HUES48 (cell line): ENCODE measurements around the gene NDUFAF2.
"Not testable (repeated sequence)": the region's sequence is repeated elsewhere in the genome, so short reads cannot be mapped to it uniquely, and the experiment has no call there.

Experiments
- H3K27ac ChIP-seq: one replicate; pipeline ENCODE4 v1.7.0; 2013; ENCODE audit warnings: low read depth, low read length, inconsistent platforms
- H3K27me3 ChIP-seq: 2 replicates; pipeline ENCODE4 v1.6.1; 2013; ENCODE audit warnings: mild to moderate bottlenecking, low read length; ENCODE audit not compliant: control insufficient read depth, insufficient read depth
- H3K36me3 ChIP-seq: 2 replicates; pipeline ENCODE4 v1.6.1; 2013; ENCODE audit warnings: low read length; ENCODE audit not compliant: control insufficient read depth, insufficient read depth
- H3K4me1 ChIP-seq: 2 replicates; pipeline ENCODE4 v1.6.1; 2013; ENCODE audit warnings: mild to moderate bottlenecking, low read length; ENCODE audit not compliant: control insufficient read depth, insufficient read depth
- H3K4me3 ChIP-seq: 2 replicates; pipeline ENCODE4 v1.5.1; 2013; ENCODE audit warnings: mild to moderate bottlenecking, low read depth, low read length
- H3K9ac ChIP-seq: 2 replicates; pipeline ENCODE4 v1.6.1; 2013; ENCODE audit warnings: mild to moderate bottlenecking, low read depth, low read length, moderate library complexity
- H3K9me3 ChIP-seq: 2 replicates; pipeline ENCODE4 v1.6.1; 2013; ENCODE audit warnings: low read length; ENCODE audit not compliant: control insufficient read depth, insufficient read depth

The NDUFAF2 gene

GRCh38 chr5:61010467-61011454 lies 65.8 kb downstream of the NDUFAF2 start:
- no peaks in the 10 kb centered on the region for H3K9me3 ChIP-seq

GRCh38 chr5:61018062-61018461 lies 73.1 kb downstream of the NDUFAF2 start:
- Histone ChIP-seq H3K4me1 (no peaks in the 10 kb centered on the region), H3K9me3 (no peaks in the 10 kb centered on the region), H3K4me3 (no peak overlapping the region), H3K27ac (no peak overlapping the region), H3K27me3 (no peaks in the 10 kb centered on the region), H3K9ac (no peak overlapping the region), H3K36me3 (no peaks in the 10 kb centered on the region)

More at GRCh38 chr5:61010467-61011454, 65.8 kb downstream of the NDUFAF2 start:
- H3K9ac ChIP-seq, result no peak overlapping the region
- H3K4me1 ChIP-seq, result 0 out of 2 replicates have a peak, but pooled peaks cover 2% of the 10 kb centered on the region
- H3K27me3 ChIP-seq, result no peaks in the 10 kb centered on the region
- H3K36me3 ChIP-seq, result no peaks in the 10 kb centered on the region
- no peak overlapping the region for H3K27ac ChIP-seq
- no peak overlapping the region for H3K4me3 ChIP-seq

- Histone ChIP-seq H3K4me1 (no peaks in the 10 kb centered on the region), H3K27me3 (no peaks in the 10 kb centered on the region), H3K36me3 (no peaks in the 10 kb centered on the region), H3K27ac (no peak overlapping the region), H3K4me3 (no peak overlapping the region), H3K9ac (no peak overlapping the region), H3K9me3 (no peaks in the 10 kb centered on the region)
These were observed 74.6 kb downstream of the NDUFAF2 start for GRCh38 chr5:61019642-61020041.

- Histone ChIP-seq H3K27ac (no peak overlapping the region), H3K27me3 (no peaks in the 10 kb centered on the region), H3K9ac (no peak overlapping the region), H3K4me3 (no peak overlapping the region), H3K4me1 (no peaks in the 10 kb centered on the region), H3K9me3 (no peaks in the 10 kb centered on the region), H3K36me3 (no peaks in the 10 kb centered on the region)
These were observed 75.4 kb downstream of the NDUFAF2 start for GRCh38 chr5:61020415-61020814.

GRCh38 chr5:61023131-61023530 lies 78.1 kb downstream of the NDUFAF2 start:
- H3K4me1 ChIP-seq, result 0 out of 2 replicates have a peak, but pooled peaks cover 6% of the 10 kb centered on the region
- no peak overlapping the region for H3K4me3 ChIP-seq
- H3K9ac ChIP-seq, result no peak overlapping the region
- no peaks in the 10 kb centered on the region for H3K27me3 ChIP-seq
- H3K36me3 ChIP-seq, result no peaks in the 10 kb centered on the region
- no peak overlapping the region for H3K27ac ChIP-seq
- no peaks in the 10 kb centered on the region for H3K9me3 ChIP-seq

GRCh38 chr5:61026004-61026403 lies 81.0 kb downstream of the NDUFAF2 start:
- Histone ChIP-seq H3K27ac (no peak overlapping the region), H3K9ac (no peak overlapping the region), H3K27me3 (no peaks in the 10 kb centered on the region), H3K4me1 (0 out of 2 replicates have a peak, but pooled peaks cover 6% of the 10 kb centered on the region), H3K36me3 (no peaks in the 10 kb centered on the region), H3K4me3 (no peak overlapping the region), H3K9me3 (no peaks in the 10 kb centered on the region)

- 0 out of 2 replicates have a peak, but pooled peaks cover 6% of the 10 kb centered on the region for H3K4me1 ChIP-seq
- H3K27me3 ChIP-seq, result no peaks in the 10 kb centered on the region
- no peaks in the 10 kb centered on the region for H3K36me3 ChIP-seq
- H3K9me3 ChIP-seq, result no peaks in the 10 kb centered on the region
- no peak overlapping the region for H3K4me3 ChIP-seq
- H3K27ac ChIP-seq, result no peak overlapping the region
- H3K9ac ChIP-seq, result no peak overlapping the region
These were observed 83.4 kb downstream of the NDUFAF2 start for GRCh38 chr5:61028382-61028781.

- Histone ChIP-seq H3K9ac (no peak overlapping the region), H3K36me3 (no peaks in the 10 kb centered on the region), H3K4me3 (no peak overlapping the region), H3K27me3 (no peaks in the 10 kb centered on the region), H3K9me3 (no peaks in the 10 kb centered on the region), H3K27ac (no peak overlapping the region), H3K4me1 (0 out of 2 replicates have a peak, but pooled peaks cover 6% of the 10 kb centered on the region)
These were observed 84.6 kb downstream of the NDUFAF2 start for GRCh38 chr5:61029456-61030162.

- no peak overlapping the region for H3K9ac ChIP-seq
- H3K9me3 ChIP-seq, result no peaks in the 10 kb centered on the region
- H3K4me3 ChIP-seq, result no peak overlapping the region
- H3K36me3 ChIP-seq, result no peaks in the 10 kb centered on the region
- no peak overlapping the region for H3K27ac ChIP-seq
- H3K4me1 ChIP-seq, result 0 out of 2 replicates have a peak, but pooled peaks cover 6% of the 10 kb centered on the region
- H3K27me3 ChIP-seq, result no peaks in the 10 kb centered on the region
These were observed 85.1 kb downstream of the NDUFAF2 start for GRCh38 chr5:61030163-61030482.

GRCh38 chr5:61031301-61031700 lies 86.3 kb downstream of the NDUFAF2 start:
- H3K4me3 ChIP-seq, H3K4me1 ChIP-seq, H3K9me3 ChIP-seq, H3K27ac ChIP-seq, H3K27me3 ChIP-seq, H3K9ac ChIP-seq, H3K36me3 ChIP-seq: not testable (repeated sequence)

GRCh38 chr5:61044545-61044944 lies 99.5 kb downstream of the NDUFAF2 start:
- no peak overlapping the region for H3K27ac ChIP-seq
- no peaks in the 10 kb centered on the region for H3K36me3 ChIP-seq
- no peak overlapping the region for H3K9ac ChIP-seq
- no peaks in the 10 kb centered on the region for H3K27me3 ChIP-seq
- H3K9me3 ChIP-seq, result no peaks in the 10 kb centered on the region
- peaks cover 4% of the 10 kb centered on the region; the same call in 1 of the 2 replicates for H3K4me1 ChIP-seq
- H3K4me3 ChIP-seq, result no peak overlapping the region
